AG09309 (cell line): ENCODE measurements around the gene RRP1.
"Not testable (repeated sequence)": the region's sequence is repeated elsewhere in the genome, so short reads cannot be mapped to it uniquely, and the experiment has no call there.

Source experiments
- DNase-seq: peaks from one replicate; pipeline ENCODE4 v3.0.0-alpha.2; 2010; ENCODE audit warnings: low read depth
- H3K4me3 ChIP-seq: 2 replicates; pipeline ENCODE4 v1.5.1; 2011; ENCODE audit warnings: mild to moderate bottlenecking, low read depth, low read length, moderate library complexity; ENCODE audit not compliant: control insufficient read depth
- TF ChIP-seq, protein P1 (sequence below): IDR thresholded peaks from 2 replicates; pipeline ENCODE4 v1.5.1; 2011; ENCODE audit warnings: mild to moderate bottlenecking, low read depth, low read length, inconsistent platforms; ENCODE audit not compliant: insufficient read depth, control insufficient read depth; ENCODE audit errors: missing control alignments

RRP1 gene

DNA sequence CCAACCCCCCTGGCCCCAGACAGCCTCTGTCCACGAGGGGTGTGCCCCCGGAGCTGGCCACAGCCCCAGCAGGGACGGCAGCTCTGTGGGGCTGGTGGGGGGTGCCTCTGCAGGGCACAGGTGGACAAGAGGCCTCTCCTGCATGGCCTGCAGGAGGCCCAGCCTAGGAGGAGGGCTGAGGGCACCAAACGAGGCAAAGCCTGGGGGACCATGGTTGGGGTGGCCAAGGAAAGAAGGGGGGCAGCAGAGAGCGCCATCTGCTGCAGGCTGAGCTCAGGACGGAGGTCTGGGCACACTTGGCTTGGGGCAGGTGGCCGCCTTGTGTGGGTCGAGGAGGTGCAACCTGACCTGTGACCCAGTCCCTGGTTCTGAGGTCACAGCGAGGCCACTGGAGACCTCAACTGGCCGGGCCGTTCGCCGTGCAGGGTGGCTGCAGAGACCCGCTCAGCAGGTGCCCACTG lies 27.3 kb downstream of the RRP1 start:
- TF ChIP-seq, protein P1, sequence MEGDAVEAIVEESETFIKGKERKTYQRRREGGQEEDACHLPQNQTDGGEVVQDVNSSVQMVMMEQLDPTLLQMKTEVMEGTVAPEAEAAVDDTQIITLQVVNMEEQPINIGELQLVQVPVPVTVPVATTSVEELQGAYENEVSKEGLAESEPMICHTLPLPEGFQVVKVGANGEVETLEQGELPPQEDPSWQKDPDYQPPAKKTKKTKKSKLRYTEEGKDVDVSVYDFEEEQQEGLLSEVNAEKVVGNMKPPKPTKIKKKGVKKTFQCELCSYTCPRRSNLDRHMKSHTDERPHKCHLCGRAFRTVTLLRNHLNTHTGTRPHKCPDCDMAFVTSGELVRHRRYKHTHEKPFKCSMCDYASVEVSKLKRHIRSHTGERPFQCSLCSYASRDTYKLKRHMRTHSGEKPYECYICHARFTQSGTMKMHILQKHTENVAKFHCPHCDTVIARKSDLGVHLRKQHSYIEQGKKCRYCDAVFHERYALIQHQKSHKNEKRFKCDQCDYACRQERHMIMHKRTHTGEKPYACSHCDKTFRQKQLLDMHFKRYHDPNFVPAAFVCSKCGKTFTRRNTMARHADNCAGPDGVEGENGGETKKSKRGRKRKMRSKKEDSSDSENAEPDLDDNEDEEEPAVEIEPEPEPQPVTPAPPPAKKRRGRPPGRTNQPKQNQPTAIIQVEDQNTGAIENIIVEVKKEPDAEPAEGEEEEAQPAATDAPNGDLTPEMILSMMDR, result no peak
- DNase-seq, result no peak
- H3K4me3 ChIP-seq, result no peak overlapping the region

- no peak for DNase-seq
- TF ChIP-seq, protein P1, result no peak
- H3K4me3 ChIP-seq, result no peak overlapping the region
Measured at GRCh38 chr21:43817157-43818086, 28.0 kb downstream of the RRP1 start.

DNA sequence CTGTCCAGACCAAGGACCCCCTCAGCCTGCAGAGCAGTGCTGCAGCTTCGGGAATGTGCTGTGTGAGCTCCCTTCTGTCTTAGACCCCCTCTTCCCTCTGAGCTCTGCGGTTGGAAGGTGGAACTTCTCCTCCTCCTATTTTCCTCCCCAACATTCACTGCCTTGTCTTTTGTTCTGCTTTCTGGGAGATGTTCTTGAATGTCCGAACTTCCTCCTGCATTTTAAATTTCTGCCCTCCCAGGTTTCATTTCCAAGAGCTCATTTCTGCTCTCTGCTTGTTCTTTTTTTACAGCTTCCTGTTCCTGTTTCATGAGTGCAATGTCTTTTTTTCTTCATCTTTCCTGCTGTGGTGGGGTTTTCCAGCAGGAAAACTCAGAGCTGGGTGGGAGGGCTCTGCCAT lies 29.3 kb downstream of the RRP1 start:
- no peak overlapping the region for H3K4me3 ChIP-seq
- no peak for DNase-seq
- TF ChIP-seq, protein P1, result no peak

DNA sequence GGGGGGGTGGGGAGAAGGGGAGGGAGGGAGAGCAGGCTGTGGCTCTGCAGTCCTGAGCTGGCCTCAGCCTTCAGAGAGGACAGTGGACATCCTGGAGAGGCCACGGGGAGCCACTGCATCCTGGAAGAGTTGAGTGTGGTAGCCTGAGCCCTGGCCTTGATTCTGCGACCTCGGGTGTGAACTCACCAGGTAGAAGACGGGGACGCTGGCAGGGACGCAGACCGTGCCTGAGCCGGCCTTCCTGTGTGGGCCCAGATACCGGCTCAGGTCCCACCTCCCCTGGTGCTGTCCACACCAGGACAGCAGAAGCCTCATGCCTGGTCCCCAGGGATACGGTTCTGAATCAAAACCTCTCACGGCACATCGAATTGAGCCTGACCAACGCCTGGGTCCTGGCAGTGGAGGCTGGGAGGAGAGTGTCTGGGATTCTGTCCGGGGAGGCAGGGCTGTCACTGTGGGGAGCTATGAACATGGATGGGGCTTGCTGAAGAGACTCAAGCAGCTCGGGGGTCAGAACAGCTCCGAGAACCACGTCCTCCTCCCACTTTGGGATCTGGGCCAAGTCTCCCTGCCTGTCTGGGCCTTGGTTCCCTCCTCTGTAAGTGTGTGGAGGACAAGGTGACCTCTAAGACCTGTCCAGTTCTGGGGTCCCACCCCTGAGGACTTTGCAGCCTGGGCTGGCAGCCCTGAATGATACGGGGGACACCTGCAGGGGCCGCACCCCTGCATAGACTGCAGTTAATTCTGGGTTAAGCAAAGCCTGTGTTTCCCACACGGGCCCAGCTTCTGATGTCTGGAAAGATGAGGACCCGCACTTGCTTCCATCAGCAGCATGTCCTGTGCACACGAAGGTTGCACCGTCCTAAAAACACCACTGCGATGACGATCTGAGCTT lies 30.4 kb downstream of the RRP1 start:
- no peak overlapping the region for H3K4me3 ChIP-seq
- TF ChIP-seq, protein P1, result no peak
- DNase-seq, result no peak

DNA sequence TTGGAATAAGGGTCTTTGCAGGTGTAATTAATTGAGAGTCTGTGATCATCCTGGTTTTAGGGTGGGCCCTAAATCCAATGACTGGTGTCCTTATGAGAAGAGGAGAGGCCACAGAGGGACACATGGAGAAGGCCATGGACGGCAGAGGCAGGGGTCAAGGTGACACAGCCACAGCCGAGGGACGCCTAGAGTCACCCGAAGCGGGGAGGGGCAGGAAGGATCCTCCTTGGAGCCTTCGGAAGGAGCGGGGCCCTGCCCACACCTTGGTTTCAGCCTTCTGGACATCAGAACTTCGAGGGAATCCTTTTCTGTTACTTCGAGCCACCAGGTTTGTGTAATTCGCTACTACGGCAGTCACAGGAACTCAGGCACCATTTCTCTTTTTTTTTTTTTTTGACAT lies 31.1 kb downstream of the RRP1 start:
- TF ChIP-seq, protein P1, result no peak
- H3K4me3 ChIP-seq, result no peak overlapping the region
- DNase-seq, result no peak

GRCh38 chr21:43822166-43822565 lies 32.8 kb downstream of the RRP1 start:
- DNase-seq, H3K4me3 ChIP-seq: not testable (repeated sequence)

DNA sequence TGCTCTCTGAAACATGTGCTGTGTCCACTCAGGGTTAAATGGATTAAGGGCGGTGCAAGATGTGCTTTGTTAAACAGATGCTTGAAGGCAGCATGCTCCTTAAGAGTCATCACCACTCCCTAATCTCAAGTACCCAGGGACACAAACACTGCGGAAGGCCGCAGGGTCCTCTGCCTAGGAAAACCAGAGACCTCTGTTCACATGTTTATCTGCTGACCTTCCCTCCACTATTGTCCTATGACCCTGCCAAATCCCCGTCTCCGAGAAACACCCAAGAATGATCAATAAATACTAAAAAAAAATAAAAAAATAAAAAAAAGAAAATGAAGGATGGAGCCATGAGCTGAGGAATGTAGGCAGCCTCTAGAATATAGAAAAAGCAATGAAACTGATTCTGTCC lies 33.4 kb downstream of the RRP1 start:
- not testable (repeated sequence) for H3K4me3 ChIP-seq, DNase-seq
